Ishikawa (cell line): ENCODE data around the gene PDGFC.

ENCODE experiments used
- RAD21 ChIP-seq: IDR thresholded peaks from 2 replicates; pipeline ENCODE4 v1.6.1; 2012; ENCODE audit warnings: low read depth
- TAF1 ChIP-seq: IDR thresholded peaks from 2 replicates; pipeline ENCODE4 v1.6.1; 2012; ENCODE audit warnings: low read depth, mild to moderate bottlenecking
- TF ChIP-seq, protein P1 (sequence below): IDR thresholded peaks from 2 replicates; pipeline ENCODE4 v1.6.1; 2012; ENCODE audit warnings: low read depth, mild to moderate bottlenecking
- TF ChIP-seq, protein P2 (sequence below): IDR thresholded peaks from 2 replicates; pipeline ENCODE4 v1.6.1; 2012

DNA sequence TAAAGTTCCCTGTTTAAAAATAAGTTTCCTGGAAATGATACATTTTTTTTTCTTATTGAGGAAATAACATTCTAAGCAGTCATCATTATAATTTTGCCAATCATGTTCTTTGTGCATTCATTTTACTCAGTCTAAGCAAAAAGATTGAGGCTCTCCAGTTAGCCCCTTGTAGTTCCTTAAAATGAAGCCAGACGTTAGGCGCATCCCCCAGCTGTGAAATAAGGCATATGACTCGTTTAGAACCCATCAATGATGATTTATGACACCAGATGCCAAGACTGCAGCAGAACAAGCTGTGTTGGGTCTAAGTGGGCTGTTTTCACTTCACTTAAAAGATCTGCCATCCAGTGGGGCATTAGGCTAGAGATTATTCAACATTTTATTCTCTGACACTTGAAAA lies 17.0 kb downstream of the PDGFC start:
- TF ChIP-seq, protein P1, sequence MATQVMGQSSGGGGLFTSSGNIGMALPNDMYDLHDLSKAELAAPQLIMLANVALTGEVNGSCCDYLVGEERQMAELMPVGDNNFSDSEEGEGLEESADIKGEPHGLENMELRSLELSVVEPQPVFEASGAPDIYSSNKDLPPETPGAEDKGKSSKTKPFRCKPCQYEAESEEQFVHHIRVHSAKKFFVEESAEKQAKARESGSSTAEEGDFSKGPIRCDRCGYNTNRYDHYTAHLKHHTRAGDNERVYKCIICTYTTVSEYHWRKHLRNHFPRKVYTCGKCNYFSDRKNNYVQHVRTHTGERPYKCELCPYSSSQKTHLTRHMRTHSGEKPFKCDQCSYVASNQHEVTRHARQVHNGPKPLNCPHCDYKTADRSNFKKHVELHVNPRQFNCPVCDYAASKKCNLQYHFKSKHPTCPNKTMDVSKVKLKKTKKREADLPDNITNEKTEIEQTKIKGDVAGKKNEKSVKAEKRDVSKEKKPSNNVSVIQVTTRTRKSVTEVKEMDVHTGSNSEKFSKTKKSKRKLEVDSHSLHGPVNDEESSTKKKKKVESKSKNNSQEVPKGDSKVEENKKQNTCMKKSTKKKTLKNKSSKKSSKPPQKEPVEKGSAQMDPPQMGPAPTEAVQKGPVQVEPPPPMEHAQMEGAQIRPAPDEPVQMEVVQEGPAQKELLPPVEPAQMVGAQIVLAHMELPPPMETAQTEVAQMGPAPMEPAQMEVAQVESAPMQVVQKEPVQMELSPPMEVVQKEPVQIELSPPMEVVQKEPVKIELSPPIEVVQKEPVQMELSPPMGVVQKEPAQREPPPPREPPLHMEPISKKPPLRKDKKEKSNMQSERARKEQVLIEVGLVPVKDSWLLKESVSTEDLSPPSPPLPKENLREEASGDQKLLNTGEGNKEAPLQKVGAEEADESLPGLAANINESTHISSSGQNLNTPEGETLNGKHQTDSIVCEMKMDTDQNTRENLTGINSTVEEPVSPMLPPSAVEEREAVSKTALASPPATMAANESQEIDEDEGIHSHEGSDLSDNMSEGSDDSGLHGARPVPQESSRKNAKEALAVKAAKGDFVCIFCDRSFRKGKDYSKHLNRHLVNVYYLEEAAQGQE, result no peak
- no peak for TF ChIP-seq TAF1
- TF ChIP-seq RAD21, result no peak
- TF ChIP-seq, protein P2, sequence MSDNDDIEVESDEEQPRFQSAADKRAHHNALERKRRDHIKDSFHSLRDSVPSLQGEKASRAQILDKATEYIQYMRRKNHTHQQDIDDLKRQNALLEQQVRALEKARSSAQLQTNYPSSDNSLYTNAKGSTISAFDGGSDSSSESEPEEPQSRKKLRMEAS, result no peak
